ENCODE measurements around the gene ROCK2. TPM values are rescaled to one million over a fixed set of nuclear protein-coding genes. Genes with fewer than 3 reads are reported as not detected.

ROCK2 gene
- total and polyA plus RNA-seq, 9 donors = 27.6 to 47.9 (median 40.8) TPM

DNA sequence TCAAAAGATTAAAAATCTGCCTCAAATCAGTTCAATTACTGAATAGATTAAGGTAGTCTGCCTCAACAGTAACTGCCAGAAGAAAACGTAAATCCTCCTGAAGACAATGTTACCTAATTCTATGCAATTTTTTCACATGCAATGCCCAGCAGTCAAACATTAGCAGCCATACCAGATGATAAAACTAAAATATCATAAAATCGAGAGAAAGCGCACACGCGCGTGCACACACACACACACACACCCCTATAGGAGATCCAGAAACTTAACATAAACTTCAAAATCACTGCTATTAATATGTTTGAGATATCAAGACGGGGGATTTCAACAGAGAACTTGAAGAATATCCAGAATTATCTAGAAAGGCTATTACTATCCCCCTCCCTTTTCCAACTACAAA, 32.9 kb downstream of the ROCK2 start:
- WGBS (ENCODE audit: insufficient coverage) = 80% methylated on average over 1 of the region's 7 CpGs

GRCh38 chr2:11310212-11310611, 34.2 kb downstream of the ROCK2 start:
- Histone ChIP-seq H3K4me3 (ENCODE audit: low read length) (no peak overlapping the region), H3K27ac (ENCODE audit: low read length) (no peak overlapping the region), H3K36me3 (ENCODE audit: control insufficient read depth, insufficient read depth, low read length) (no peaks in the 10 kb centered on the region), H3K27me3 (ENCODE audit: control insufficient read depth, insufficient read depth, low read length) (no peaks in the 10 kb centered on the region), H3K4me1 (ENCODE audit: control insufficient read depth, insufficient read depth, low read length) (no peaks in the 10 kb centered on the region), H3K9me3 (replicated peaks; ENCODE audit: control insufficient read depth, low read depth, low read length) (no peaks in the 10 kb centered on the region)
- no CpG with 5 or more reads among the region's 5 CpGs for WGBS (ENCODE audit: insufficient coverage)
- DNase-seq = no peak

More for the DNA sequence above, 32.9 kb downstream of the ROCK2 start:
- Histone ChIP-seq H3K36me3 (ENCODE audit: control insufficient read depth, insufficient read depth, low read length) (no peaks in the 10 kb centered on the region), H3K27me3 (ENCODE audit: control insufficient read depth, insufficient read depth, low read length) (no peaks in the 10 kb centered on the region), H3K4me3 (ENCODE audit: low read length) (no peak overlapping the region), H3K4me1 (ENCODE audit: control insufficient read depth, insufficient read depth, low read length) (no peaks in the 10 kb centered on the region), H3K27ac (ENCODE audit: low read length) (no peak overlapping the region), H3K9me3 (replicated peaks; ENCODE audit: control insufficient read depth, low read depth, low read length) (no peaks in the 10 kb centered on the region)
- DNase-seq = no peak

- no peaks in the 10 kb centered on the region for H3K36me3 ChIP-seq (ENCODE audit: control insufficient read depth, insufficient read depth, low read length)
- no CpG with 5 or more reads among the region's 5 CpGs for WGBS (ENCODE audit: insufficient coverage)
- no peaks in the 10 kb centered on the region for H3K4me1 ChIP-seq (ENCODE audit: control insufficient read depth, insufficient read depth, low read length)
- H3K4me3 ChIP-seq (ENCODE audit: low read length) = no peak overlapping the region
- no peaks in the 10 kb centered on the region for H3K27me3 ChIP-seq (ENCODE audit: control insufficient read depth, insufficient read depth, low read length)
- no peak overlapping the region for H3K27ac ChIP-seq (ENCODE audit: low read length)
- DNase-seq = no peak
- no peaks in the 10 kb centered on the region for H3K9me3 ChIP-seq (replicated peaks; ENCODE audit: control insufficient read depth, low read depth, low read length)
Measured at GRCh38 chr2:11309706-11310105, 34.7 kb downstream of the ROCK2 start.

DNA sequence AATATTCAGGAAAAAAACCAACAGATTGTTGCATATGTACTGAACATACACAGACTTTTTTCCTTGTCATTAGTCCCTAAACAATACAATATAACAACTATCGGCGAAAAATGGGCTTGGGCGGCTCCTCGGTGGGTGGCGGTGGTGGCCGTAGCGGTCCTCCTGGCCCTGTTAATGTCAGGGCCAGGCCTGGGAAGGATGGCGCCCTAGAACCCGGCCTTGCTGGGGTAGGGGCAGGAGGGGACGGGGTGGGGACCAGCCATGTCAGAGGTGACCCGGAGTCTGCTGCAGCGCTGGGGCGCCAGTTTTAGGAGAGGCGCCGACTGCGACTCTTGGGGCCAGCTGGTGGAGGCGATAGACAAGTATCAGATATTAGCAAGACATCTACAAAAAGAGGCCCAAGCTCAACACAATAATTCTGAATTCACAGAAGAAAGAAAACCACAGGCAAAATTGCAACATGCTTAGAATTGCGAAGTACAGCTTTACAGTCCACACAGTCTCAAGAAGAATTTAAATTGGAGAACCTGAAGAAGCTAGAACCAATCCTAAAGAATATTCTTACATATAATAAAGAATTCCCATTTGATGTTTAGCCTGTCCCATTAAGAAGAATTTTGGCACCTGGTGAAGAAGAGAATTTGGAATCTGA, 36.5 kb downstream of the ROCK2 start:
- H3K4me1 ChIP-seq (ENCODE audit: control insufficient read depth, insufficient read depth, low read length) = no peaks in the 10 kb centered on the region
- no peak overlapping the region for H3K4me3 ChIP-seq (ENCODE audit: low read length)
- no peak overlapping the region for H3K27ac ChIP-seq (ENCODE audit: low read length)
- no peaks in the 10 kb centered on the region for H3K27me3 ChIP-seq (ENCODE audit: control insufficient read depth, insufficient read depth, low read length)
- no peaks in the 10 kb centered on the region for H3K9me3 ChIP-seq (replicated peaks; ENCODE audit: control insufficient read depth, low read depth, low read length)
- no peaks in the 10 kb centered on the region for H3K36me3 ChIP-seq (ENCODE audit: control insufficient read depth, insufficient read depth, low read length)
- DNase-seq = no peak
- WGBS (ENCODE audit: insufficient coverage) = 100% methylated on average over 7 of the region's 18 CpGs

DNA sequence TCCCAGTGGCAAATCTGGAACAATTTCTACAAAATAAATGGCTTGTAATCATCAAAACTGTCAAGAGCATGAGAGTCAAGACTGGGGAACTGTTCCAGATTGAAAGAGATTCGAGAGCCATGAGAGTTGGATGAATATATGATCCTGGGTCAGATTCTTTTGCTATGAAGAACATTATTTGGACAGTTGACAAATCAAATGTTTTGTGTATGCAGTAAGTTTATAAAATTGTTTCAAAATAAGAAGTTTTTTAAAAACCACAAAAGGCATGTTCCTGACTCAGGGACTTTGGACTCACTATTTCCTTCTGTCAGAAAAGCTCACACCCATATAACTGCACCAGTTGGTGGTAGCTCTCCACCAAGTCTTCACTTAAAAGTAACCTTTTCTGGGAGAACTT, 38.5 kb downstream of the ROCK2 start:
- no peak overlapping the region for H3K4me3 ChIP-seq (ENCODE audit: low read length)
- H3K4me1 ChIP-seq (ENCODE audit: control insufficient read depth, insufficient read depth, low read length) = no peaks in the 10 kb centered on the region
- no peaks in the 10 kb centered on the region for H3K9me3 ChIP-seq (replicated peaks; ENCODE audit: control insufficient read depth, low read depth, low read length)
- no CpG with 5 or more reads among the region's 1 CpG for WGBS (ENCODE audit: insufficient coverage)
- no peaks in the 10 kb centered on the region for H3K27me3 ChIP-seq (ENCODE audit: control insufficient read depth, insufficient read depth, low read length)
- H3K36me3 ChIP-seq (ENCODE audit: control insufficient read depth, insufficient read depth, low read length) = no peaks in the 10 kb centered on the region
- no peak overlapping the region for H3K27ac ChIP-seq (ENCODE audit: low read length)
- DNase-seq = peak; percentile 90

DNA sequence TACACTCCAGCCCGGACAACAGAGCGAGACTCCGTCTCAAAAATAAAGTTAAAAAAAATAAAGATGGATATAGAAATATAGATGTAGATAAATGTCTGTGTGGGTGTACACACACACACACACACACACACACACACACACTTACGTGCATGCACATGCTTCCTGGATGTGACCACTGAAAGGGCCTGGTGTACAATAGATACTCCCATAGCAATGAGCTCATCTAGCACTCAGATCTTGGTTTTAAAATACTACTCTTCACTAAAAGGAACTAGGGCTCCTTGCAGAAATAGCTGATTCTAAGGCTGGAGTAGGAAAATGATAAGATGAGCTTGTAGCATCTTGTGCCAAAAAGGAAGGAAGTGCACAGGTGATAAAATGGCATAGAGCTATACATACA, 39.1 kb downstream of the ROCK2 start:
- no peaks in the 10 kb centered on the region for H3K4me1 ChIP-seq (ENCODE audit: control insufficient read depth, insufficient read depth, low read length)
- no CpG with 5 or more reads among the region's 4 CpGs for WGBS (ENCODE audit: insufficient coverage)
- H3K4me3 ChIP-seq (ENCODE audit: low read length) = no peak overlapping the region
- no peak overlapping the region for H3K27ac ChIP-seq (ENCODE audit: low read length)
- H3K36me3 ChIP-seq (ENCODE audit: control insufficient read depth, insufficient read depth, low read length) = no peaks in the 10 kb centered on the region
- no peaks in the 10 kb centered on the region for H3K27me3 ChIP-seq (ENCODE audit: control insufficient read depth, insufficient read depth, low read length)
- no peaks in the 10 kb centered on the region for H3K9me3 ChIP-seq (replicated peaks; ENCODE audit: control insufficient read depth, low read depth, low read length)
- DNase-seq = no peak

DNA sequence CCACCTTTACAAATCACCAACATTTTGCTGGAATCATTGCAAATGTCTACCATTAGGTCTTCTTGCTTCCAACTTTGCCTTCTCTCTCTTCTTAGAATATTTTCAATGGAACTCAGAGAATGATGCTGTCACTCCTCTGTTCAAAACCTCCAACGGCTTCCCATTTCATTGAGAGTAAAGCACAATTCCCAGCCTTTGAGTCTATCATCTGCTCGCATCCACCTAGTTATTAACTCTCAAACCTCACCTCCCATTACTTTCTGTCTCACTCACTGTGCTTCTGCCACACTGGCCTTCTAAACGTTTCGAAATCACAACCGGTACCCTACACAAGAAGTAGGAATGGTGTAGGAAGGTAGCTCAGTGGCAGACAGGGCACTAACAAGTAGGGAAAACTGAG, 40.0 kb downstream of the ROCK2 start:
- no peak overlapping the region for H3K4me3 ChIP-seq (ENCODE audit: low read length)
- 100% methylated on average over 4 of the region's 5 CpGs for WGBS (ENCODE audit: insufficient coverage)
- H3K27ac ChIP-seq (ENCODE audit: low read length) = no peak overlapping the region
- H3K4me1 ChIP-seq (ENCODE audit: control insufficient read depth, insufficient read depth, low read length) = no peaks in the 10 kb centered on the region
- DNase-seq = no peak
- no peaks in the 10 kb centered on the region for H3K9me3 ChIP-seq (replicated peaks; ENCODE audit: control insufficient read depth, low read depth, low read length)
- no peaks in the 10 kb centered on the region for H3K36me3 ChIP-seq (ENCODE audit: control insufficient read depth, insufficient read depth, low read length)
- H3K27me3 ChIP-seq (ENCODE audit: control insufficient read depth, insufficient read depth, low read length) = no peaks in the 10 kb centered on the region

GRCh38 chr2:11303290-11304013, 41.0 kb downstream of the ROCK2 start:
- no peaks in the 10 kb centered on the region for H3K27me3 ChIP-seq (ENCODE audit: control insufficient read depth, insufficient read depth, low read length)
- no peaks in the 10 kb centered on the region for H3K4me1 ChIP-seq (ENCODE audit: control insufficient read depth, insufficient read depth, low read length)
- H3K4me3 ChIP-seq (ENCODE audit: low read length) = no peak overlapping the region
- no peak overlapping the region for H3K27ac ChIP-seq (ENCODE audit: low read length)
- H3K9me3 ChIP-seq (replicated peaks; ENCODE audit: control insufficient read depth, low read depth, low read length) = no peaks in the 10 kb centered on the region
- 71% methylated on average over 5 of the region's 5 CpGs for WGBS (ENCODE audit: insufficient coverage)
- no peaks in the 10 kb centered on the region for H3K36me3 ChIP-seq (ENCODE audit: control insufficient read depth, insufficient read depth, low read length)
- no peak for DNase-seq

DNA sequence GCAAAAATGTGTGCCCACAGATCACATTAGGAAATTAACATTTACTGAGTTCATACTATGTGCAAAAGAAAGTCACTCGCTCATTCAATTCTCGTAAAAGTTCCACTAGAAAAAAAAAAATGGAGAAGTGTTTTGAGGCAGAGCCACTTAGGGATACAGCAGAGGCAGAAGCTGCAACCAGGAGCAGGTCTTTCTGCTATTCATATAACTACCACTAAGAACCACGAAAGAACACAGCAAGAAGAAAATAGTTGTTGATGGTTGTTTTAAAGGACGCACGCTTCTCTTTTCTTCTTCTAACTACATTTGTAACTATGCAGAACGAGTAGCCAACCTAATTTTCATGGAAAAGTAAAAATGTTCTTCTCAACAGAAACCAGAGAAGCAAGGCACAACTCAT, 45.0 kb downstream of the ROCK2 start:
- Histone ChIP-seq H3K9me3 (replicated peaks; ENCODE audit: control insufficient read depth, low read depth, low read length) (no peaks in the 10 kb centered on the region), H3K27ac (ENCODE audit: low read length) (no peak overlapping the region), H3K36me3 (ENCODE audit: control insufficient read depth, insufficient read depth, low read length) (no peaks in the 10 kb centered on the region), H3K4me3 (ENCODE audit: low read length) (no peak overlapping the region), H3K27me3 (ENCODE audit: control insufficient read depth, insufficient read depth, low read length) (no peaks in the 10 kb centered on the region), H3K4me1 (ENCODE audit: control insufficient read depth, insufficient read depth, low read length) (no peaks in the 10 kb centered on the region)
- DNase-seq = no peak
- 67% methylated on average over 1 of the region's 6 CpGs for WGBS (ENCODE audit: insufficient coverage)

GRCh38 chr2:11298592-11298991, 45.8 kb downstream of the ROCK2 start:
- Histone ChIP-seq H3K9me3 (replicated peaks; ENCODE audit: control insufficient read depth, low read depth, low read length) (no peaks in the 10 kb centered on the region), H3K4me1 (ENCODE audit: control insufficient read depth, insufficient read depth, low read length) (no peaks in the 10 kb centered on the region), H3K27ac (ENCODE audit: low read length) (no peak overlapping the region), H3K4me3 (ENCODE audit: low read length) (no peak overlapping the region), H3K36me3 (ENCODE audit: control insufficient read depth, insufficient read depth, low read length) (no peaks in the 10 kb centered on the region), H3K27me3 (ENCODE audit: control insufficient read depth, insufficient read depth, low read length) (no peaks in the 10 kb centered on the region)
- no peak for DNase-seq
- no CpG with 5 or more reads among the region's 3 CpGs for WGBS (ENCODE audit: insufficient coverage)
